ENCODE results near the gene KIAA1217.

- TF ChIP-seq CTCF (IDR thresholded peaks at IDR 0.05) (no peak), POLR2A (IDR thresholded peaks at IDR 0.05) (no peak)
These were observed 344.2 kb downstream of the KIAA1217 start for GRCh38 chr10:24553051-24553612.
